Measurements from ENCODE around the gene BCL2L2.

GRCh38 chr14:23307687-23308644, 1.3 kb downstream of the BCL2L2 start:
- TF ChIP-seq POLR2A (IDR thresholded peaks at IDR 0.05) (no peak), CTCF (IDR thresholded peaks at IDR 0.05) (no peak)
